ENCODE data around the gene SLC4A11.

DNA sequence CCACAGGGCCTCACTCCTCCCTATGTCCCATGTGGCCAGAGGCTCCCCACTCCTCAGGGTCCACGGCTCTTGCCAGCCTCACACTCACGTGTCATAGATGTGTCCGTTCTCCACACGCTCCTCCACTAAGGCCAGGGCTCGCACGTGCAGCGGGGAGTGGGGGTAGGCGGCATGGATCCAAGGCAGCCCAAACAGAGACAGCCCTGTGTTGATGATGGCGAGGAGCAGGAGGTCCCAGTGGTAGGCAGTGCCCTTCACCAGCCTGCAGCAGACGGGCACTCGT, 10.3 kb downstream of the SLC4A11 start:
- TF ChIP-seq CTCF (IDR thresholded peaks at IDR 0.05), result no peak
- no peak for TF ChIP-seq RFX5 (IDR thresholded peaks at IDR 0.05)
- TF ChIP-seq PBX3 (IDR thresholded peaks at IDR 0.05), result no peak
- no peak for TF ChIP-seq MYC (IDR thresholded peaks at IDR 0.05; ENCODE audit: borderline replicate concordance, low read length)
- TF ChIP-seq FOSL2 (IDR thresholded peaks at IDR 0.05), result no peak
- no peak for TF ChIP-seq FOSL2 (CRISPR knock-in tag; IDR thresholded peaks at IDR 0.05)
- no peak for TF ChIP-seq POLR2A (IDR thresholded peaks at IDR 0.05; ENCODE audit: low read length)
- TF ChIP-seq, protein P1, sequence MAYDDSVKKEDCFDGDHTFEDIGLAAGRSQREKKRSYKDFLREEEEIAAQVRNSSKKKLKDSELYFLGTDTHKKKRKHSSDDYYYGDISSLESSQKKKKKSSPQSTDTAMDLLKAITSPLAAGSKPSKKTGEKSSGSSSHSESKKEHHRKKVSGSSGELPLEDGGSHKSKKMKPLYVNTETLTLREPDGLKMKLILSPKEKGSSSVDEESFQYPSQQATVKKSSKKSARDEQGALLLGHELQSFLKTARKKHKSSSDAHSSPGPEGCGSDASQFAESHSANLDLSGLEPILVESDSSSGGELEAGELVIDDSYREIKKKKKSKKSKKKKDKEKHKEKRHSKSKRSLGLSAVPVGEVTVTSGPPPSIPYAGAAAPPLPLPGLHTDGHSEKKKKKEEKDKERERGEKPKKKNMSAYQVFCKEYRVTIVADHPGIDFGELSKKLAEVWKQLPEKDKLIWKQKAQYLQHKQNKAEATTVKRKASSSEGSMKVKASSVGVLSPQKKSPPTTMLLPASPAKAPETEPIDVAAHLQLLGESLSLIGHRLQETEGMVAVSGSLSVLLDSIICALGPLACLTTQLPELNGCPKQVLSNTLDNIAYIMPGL (CRISPR knock-in tag; IDR thresholded peaks at IDR 0.05; ENCODE audit: borderline replicate concordance), result no peak
- no peak for TF ChIP-seq SMC3 (IDR thresholded peaks at IDR 0.05)
- TF ChIP-seq RAD21 (conservative IDR thresholded peaks at IDR 0.05 in 1 of 2, IDR thresholded peaks at IDR 0.05 in 1 of 2), result no peak
- no peak for TF ChIP-seq PHF8 (IDR thresholded peaks at IDR 0.05; ENCODE audit: borderline replicate concordance, low read depth)
- TF ChIP-seq REST (IDR thresholded peaks at IDR 0.05), result no peak
- TF ChIP-seq, protein P2, sequence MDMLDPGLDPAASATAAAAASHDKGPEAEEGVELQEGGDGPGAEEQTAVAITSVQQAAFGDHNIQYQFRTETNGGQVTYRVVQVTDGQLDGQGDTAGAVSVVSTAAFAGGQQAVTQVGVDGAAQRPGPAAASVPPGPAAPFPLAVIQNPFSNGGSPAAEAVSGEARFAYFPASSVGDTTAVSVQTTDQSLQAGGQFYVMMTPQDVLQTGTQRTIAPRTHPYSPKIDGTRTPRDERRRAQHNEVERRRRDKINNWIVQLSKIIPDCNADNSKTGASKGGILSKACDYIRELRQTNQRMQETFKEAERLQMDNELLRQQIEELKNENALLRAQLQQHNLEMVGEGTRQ (IDR thresholded peaks at IDR 0.05), result no peak
- no peak for TF ChIP-seq RCOR1 (IDR thresholded peaks at IDR 0.05; ENCODE audit: low read depth, low read length)
- no peak for TF ChIP-seq MAX (IDR thresholded peaks at IDR 0.05)
